HCT116 (cell line): ENCODE results near the gene RCBTB1.

Experiments used
- EGR1 ChIP-seq: IDR thresholded peaks from 2 replicates; pipeline ENCODE4 v1.6.1; 2012; ENCODE audit warnings: low read depth
- POLR2AphosphoS5 ChIP-seq: IDR thresholded peaks from 2 replicates; pipeline ENCODE4 v1.6.1; 2011; ENCODE audit warnings: mild to moderate bottlenecking, low read depth, low read length, moderate library complexity
- SRF ChIP-seq: IDR thresholded peaks from 2 replicates; pipeline ENCODE4 v1.6.1; 2012; ENCODE audit warnings: low read depth
- TCF7L2 ChIP-seq: IDR thresholded peaks from 2 replicates; pipeline ENCODE4 v1.7.0; 2011; ENCODE audit warnings: borderline replicate concordance, inconsistent platforms; ENCODE audit not compliant: insufficient read depth, insufficient read length; ENCODE audit errors: extremely low read depth
- TF ChIP-seq, protein P1 (sequence below), 3 experiments: fragments of 200-600 bp in 1 of 3; sonication (generic) in 1 of 3; IDR thresholded peaks in 2 of 3; conservative IDR thresholded peaks in 1 of 3; 2 replicates each; pipeline ENCODE4 v1.5.1; 2012 to 2017; ENCODE audit warnings: low read depth in 2 of 3, low read length in 2 of 3, antibody characterized with exemption in 1 of 3, borderline replicate concordance in 1 of 3, control low read depth in 1 of 3, mild to moderate bottlenecking in 1 of 3, mixed read lengths in 1 of 3, mixed run types in 1 of 3, moderate library complexity in 1 of 3; ENCODE audit not compliant: insufficient read depth in 1 of 3

DNA sequence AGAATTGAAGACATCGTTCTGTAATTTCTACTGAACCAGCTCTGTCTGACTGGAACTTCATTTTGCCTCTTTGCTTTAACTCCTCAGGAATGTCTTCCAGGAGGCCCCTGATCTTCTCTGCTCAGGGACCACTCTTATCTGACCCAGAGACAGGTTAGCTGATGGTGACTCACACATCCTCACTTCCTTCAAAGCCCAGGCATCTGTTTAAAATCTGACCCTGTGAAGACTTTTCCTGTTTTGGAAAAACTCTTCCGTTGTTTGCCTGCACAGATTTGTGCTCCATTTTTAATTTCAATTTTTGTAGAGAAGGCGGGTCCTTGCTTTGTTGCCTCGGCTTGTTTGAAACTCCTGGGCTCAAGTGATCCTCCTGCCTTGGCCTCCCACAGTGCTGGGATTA, 44.6 kb upstream of the RCBTB1 start:
- no peak for TF ChIP-seq SRF
- TF ChIP-seq, protein P1, sequence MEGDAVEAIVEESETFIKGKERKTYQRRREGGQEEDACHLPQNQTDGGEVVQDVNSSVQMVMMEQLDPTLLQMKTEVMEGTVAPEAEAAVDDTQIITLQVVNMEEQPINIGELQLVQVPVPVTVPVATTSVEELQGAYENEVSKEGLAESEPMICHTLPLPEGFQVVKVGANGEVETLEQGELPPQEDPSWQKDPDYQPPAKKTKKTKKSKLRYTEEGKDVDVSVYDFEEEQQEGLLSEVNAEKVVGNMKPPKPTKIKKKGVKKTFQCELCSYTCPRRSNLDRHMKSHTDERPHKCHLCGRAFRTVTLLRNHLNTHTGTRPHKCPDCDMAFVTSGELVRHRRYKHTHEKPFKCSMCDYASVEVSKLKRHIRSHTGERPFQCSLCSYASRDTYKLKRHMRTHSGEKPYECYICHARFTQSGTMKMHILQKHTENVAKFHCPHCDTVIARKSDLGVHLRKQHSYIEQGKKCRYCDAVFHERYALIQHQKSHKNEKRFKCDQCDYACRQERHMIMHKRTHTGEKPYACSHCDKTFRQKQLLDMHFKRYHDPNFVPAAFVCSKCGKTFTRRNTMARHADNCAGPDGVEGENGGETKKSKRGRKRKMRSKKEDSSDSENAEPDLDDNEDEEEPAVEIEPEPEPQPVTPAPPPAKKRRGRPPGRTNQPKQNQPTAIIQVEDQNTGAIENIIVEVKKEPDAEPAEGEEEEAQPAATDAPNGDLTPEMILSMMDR (IDR thresholded peaks at IDR 0.05 in 2 of 3, conservative IDR thresholded peaks at IDR 0.05 in 1 of 3; ENCODE audit: borderline replicate concordance in 1 of 3, insufficient read depth in 1 of 3, low read depth in 2 of 3, low read length in 2 of 3) = no peak
- TF ChIP-seq POLR2AphosphoS5 = no peak
- no peak for TF ChIP-seq TCF7L2
- no peak for TF ChIP-seq EGR1
